ENCODE measurements around the gene PAIP2. TPM values are rescaled to one million over a fixed set of nuclear protein-coding genes. Genes with fewer than 3 reads are reported as not detected.

PAIP2 gene
- total RNA-seq, 1 donor from 2014 or later: 66.0 TPM

- H3K36me3 ChIP-seq: peaks cover 5 to 28% of the 10 kb centered on the region in 2 donors
- H3K27me3 ChIP-seq: no peaks in the 10 kb centered on the region
- DNase-seq (ENCODE audit: extremely low spot score in 2 of 2): no peak
These were observed 20.3 kb downstream of the PAIP2 start for GRCh38 chr5:139361835-139362429.

GRCh38 chr5:139363937-139364336 lies 22.3 kb downstream of the PAIP2 start:
- Histone ChIP-seq H3K4me1 (peaks cover 8% of the 10 kb centered on the region), H3K27me3 (no peaks in the 10 kb centered on the region), H3K36me3 (peaks cover 5 to 42% of the 10 kb centered on the region in 2 donors), H3K9me3 (no peaks in the 10 kb centered on the region), H3K27ac (no peak overlapping the region), H3K4me3 (no peak overlapping the region)
- intact Hi-C loops (cut with DNase I): no loop called here
- DNase-seq (ENCODE audit: extremely low spot score in 2 of 2): no peak
- TF ChIP-seq CTCF (IDR thresholded peaks at IDR 0.05): no peak
- TF ChIP-seq POLR2AphosphoS5 (IDR thresholded peaks at IDR 0.05; ENCODE audit: insufficient read depth in 1 of 2, low read depth in 1 of 2): peak in 1 of 2 donors; percentile 82

More at GRCh38 chr5:139361835-139362429, 20.3 kb downstream of the PAIP2 start:
- no peak for TF ChIP-seq POLR2A (IDR thresholded peaks at IDR 0.05)
- TF ChIP-seq CTCF (IDR thresholded peaks at IDR 0.05): no peak
- TF ChIP-seq POLR2AphosphoS5 (IDR thresholded peaks at IDR 0.05; ENCODE audit: insufficient read depth in 1 of 2, low read depth in 1 of 2): no peak
- Histone ChIP-seq H3K9me3 (no peaks in the 10 kb centered on the region), H3K4me3 (no peak overlapping the region), H3K27ac (no peak overlapping the region), H3K4me1 (peaks cover 22% of the 10 kb centered on the region)
- intact Hi-C loops (cut with DNase I): no loop called here

- no peak for DNase-seq (ENCODE audit: extremely low spot score in 2 of 2)
- Histone ChIP-seq H3K36me3 (peaks cover 5 to 47% of the 10 kb centered on the region in 2 donors), H3K4me3 (no peak overlapping the region), H3K27me3 (no peaks in the 10 kb centered on the region), H3K27ac (no peak overlapping the region), H3K4me1 (peaks cover 6% of the 10 kb centered on the region), H3K9me3 (no peaks in the 10 kb centered on the region)
- intact Hi-C loops (cut with DNase I): no loop called here
- TF ChIP-seq POLR2AphosphoS5 (IDR thresholded peaks at IDR 0.05; ENCODE audit: insufficient read depth in 1 of 2, low read depth in 1 of 2): no peak
- TF ChIP-seq CTCF (IDR thresholded peaks at IDR 0.05): no peak
- TF ChIP-seq POLR2A (IDR thresholded peaks at IDR 0.05): no peak
These were observed 22.8 kb downstream of the PAIP2 start for GRCh38 chr5:139364466-139364865.

GRCh38 chr5:139368613-139369012 lies 27.0 kb downstream of the PAIP2 start:
- intact Hi-C loops (cut with DNase I): no loop called here
- Histone ChIP-seq H3K9me3 (no peaks in the 10 kb centered on the region), H3K4me3 (no peak overlapping the region), H3K27ac (no peak overlapping the region), H3K36me3 (peaks cover 5 to 76% of the 10 kb centered on the region in 2 donors), H3K27me3 (no peaks in the 10 kb centered on the region), H3K4me1 (peaks cover 2% of the 10 kb centered on the region)
- DNase-seq (ENCODE audit: extremely low spot score in 2 of 2): no peak
- no peak for TF ChIP-seq POLR2A (IDR thresholded peaks at IDR 0.05)

- intact Hi-C loops (cut with DNase I): no loop called here
- Histone ChIP-seq H3K9me3 (no peaks in the 10 kb centered on the region), H3K36me3 (peaks cover 5 to 72% of the 10 kb centered on the region in 2 donors)
These were observed 27.5 kb downstream of the PAIP2 start for GRCh38 chr5:139369181-139369580.

More at GRCh38 chr5:139369181-139369580, 27.5 kb downstream of the PAIP2 start:
- no peak for DNase-seq (ENCODE audit: extremely low spot score in 2 of 2)
- no peak overlapping the region for H3K4me3 ChIP-seq
- TF ChIP-seq POLR2A (IDR thresholded peaks at IDR 0.05): no peak
- H3K27me3 ChIP-seq: no peaks in the 10 kb centered on the region
- H3K27ac ChIP-seq: no peak overlapping the region
- H3K4me1 ChIP-seq: peaks cover 5% of the 10 kb centered on the region
